Heart left ventricle (tissue), 16 donors: Measurements from ENCODE around the gene TOLLIP. TPM values are rescaled to one million over a fixed set of nuclear protein-coding genes. Genes with fewer than 3 reads are reported as not detected.
A peak's percentile ranks its signal among the peaks of the same experiment; 100 is the strongest.
"Not testable (repeated sequence)": the region's sequence is repeated elsewhere in the genome, so short reads cannot be mapped to it uniquely, and the experiment has no call there.

Experiments
- ATAC-seq, 4 donors: fragments of 200-7000 bp; cut with Tn5 transposase; one replicate each; pipeline ENCODE4 v1.9.1; 2020 to 2022; ENCODE audit warnings: moderate library complexity in 4 of 4, mild to moderate bottlenecking in 3 of 4, moderate number of reproducible peaks in 1 of 4
- DNase-seq, 5 donors: peaks; one replicate each; pipeline ENCODE4 v3.0.0-alpha.2; 2020
- H3K27ac ChIP-seq, 12 donors: fragments of 200-600 bp; sonication (generic) in 4 of 12; one replicate each; pipeline versions ENCODE4 v1.5.0 to v1.8.0; 2016 to 2022; ENCODE audit warnings: mild to moderate bottlenecking in 2 of 12
- H3K27me3 ChIP-seq, 9 donors: fragments of 200-600 bp; sonication (generic) in 2 of 9; one replicate each; pipeline versions ENCODE4 v1.5.1 to v1.8.0; 2016 to 2022; ENCODE audit warnings: mild to moderate bottlenecking in 3 of 9
- H3K36me3 ChIP-seq, 9 donors: fragments of 200-600 bp; sonication (generic) in 2 of 9; one replicate each; pipeline versions ENCODE4 v1.5.0 to v1.8.0; 2018 to 2022; ENCODE audit warnings: mild to moderate bottlenecking in 2 of 9
- H3K4me1 ChIP-seq, 12 donors: fragments of 200-600 bp; sonication (generic) in 4 of 12; one replicate each; pipeline versions ENCODE4 v1.5.0 to v1.8.0; 2016 to 2022; ENCODE audit warnings: mild to moderate bottlenecking in 3 of 12
- H3K4me3 ChIP-seq, 12 donors: fragments of 200-600 bp; sonication (generic) in 4 of 12; one replicate each; pipeline versions ENCODE4 v1.5.0 to v1.8.0; 2017 to 2022; ENCODE audit warnings: mild to moderate bottlenecking in 9 of 12, moderate library complexity in 4 of 12
- H3K9me3 ChIP-seq, 12 donors: fragments of 200-600 bp; sonication (generic) in 4 of 12; one replicate each; pipeline versions ENCODE4 v1.5.0 to v1.8.0; 2016 to 2022; ENCODE audit warnings: mild to moderate bottlenecking in 1 of 12
- POLR2A ChIP-seq, 2 donors: fragments of 450-650 bp; IDR thresholded peaks; one replicate each; pipeline ENCODE4 v1.6.1; 2017; ENCODE audit warnings: antibody characterized with exemption in 2 of 2, mild to moderate bottlenecking in 2 of 2, moderate library complexity in 2 of 2
- WGBS, 4 donors: extraction: QIAGEN DNeasy Blood & Tissue Kit in 2 of 4; methylation state at CpG; one replicate each; pipeline versions ENCODE4 v1.1.5 to v1.1.7; 2013 to 2018; 5-methylcytosine and 5-hydroxymethylcytosine counted together
- intact Hi-C, 10 donors: fragments of 100-400 bp; cut with DNase I; formaldehyde crosslinking; loops; one replicate each; pipeline versions ENCODE4 v1.11.1 to v1.14.2; 2022
- polyA plus RNA-seq, 2 donors: library from polyadenylated mRNA; stranded (reverse); fragments of 200-250 nt; gene quantifications; one replicate each; pipeline ENCODE4 v1.2.3, GENCODE V29; 2013
- total RNA-seq, 9 donors: library from RNA; depleted of rRNA in 2 of 9; stranded (reverse); fragments of >200 nt in 2 of 9; fragmentation: NEBNext Ultra II Directional in 3 of 9; extraction: Animal tissue kit (Norgen Biotek cat#: 25700) in 3 of 9; gene quantifications; one replicate each; pipeline versions ENCODE4 v1.1.0 to v1.2.4, GENCODE V29; 2016 to 2023
- TF ChIP-seq, protein P1 (sequence below), 12 donors: fragments of 200-600 bp; sonication (generic) in 4 of 12; IDR thresholded peaks; one replicate each; pipeline versions ENCODE4 v1.5.0 to v1.8.0; 2018 to 2022; ENCODE audit warnings: antibody characterized with exemption in 12 of 12, mild to moderate bottlenecking in 5 of 12
- donor health status: ischemic (EF 13 %, LVEDD 7.1; RV severe dilation, severe dysfunction).
- donor health status: healthy with polysubstance abuse.
- donor health status: DM: no; HTN: yes; CAD: no.
- donor health status: DM: no; HTN: no; CAD: no.
- donor health status: ischemic (EF 25% LVEDD 6.9; RV normal size, moderate dysfunction).
- donor health status: ischemic (EF 25% LVEDD 5.7; RV mildly dilated, moderate dysfunction).
- donor health status: healthy.
- donor health status: DM: yes; HTN: yes; CAD: no.
- donor health status: ischemic (EF 35%, LVEDD 5.7; RV mildly dilated, moderate dysfunction).
- donor health status: nonischemic (EF 11% LVEDD 7.7; RV severe dilation, severe dysfunction).
- donor health status: DM: yes; HTN: yes; CAD: no.
- donor health status: PGD.
- donor health status: ischemic (EF 29% LVEDD 5.4; RV normal size, mild dysfunction).
- donor health status: nonischemic (EF 23%, LVEDD 6.1; RV moderate dilation, normal function).

Gene TOLLIP
- total and polyA plus RNA-seq, 11 donors: 27.4 to 57.2 (median 44.9) TPM

DNA sequence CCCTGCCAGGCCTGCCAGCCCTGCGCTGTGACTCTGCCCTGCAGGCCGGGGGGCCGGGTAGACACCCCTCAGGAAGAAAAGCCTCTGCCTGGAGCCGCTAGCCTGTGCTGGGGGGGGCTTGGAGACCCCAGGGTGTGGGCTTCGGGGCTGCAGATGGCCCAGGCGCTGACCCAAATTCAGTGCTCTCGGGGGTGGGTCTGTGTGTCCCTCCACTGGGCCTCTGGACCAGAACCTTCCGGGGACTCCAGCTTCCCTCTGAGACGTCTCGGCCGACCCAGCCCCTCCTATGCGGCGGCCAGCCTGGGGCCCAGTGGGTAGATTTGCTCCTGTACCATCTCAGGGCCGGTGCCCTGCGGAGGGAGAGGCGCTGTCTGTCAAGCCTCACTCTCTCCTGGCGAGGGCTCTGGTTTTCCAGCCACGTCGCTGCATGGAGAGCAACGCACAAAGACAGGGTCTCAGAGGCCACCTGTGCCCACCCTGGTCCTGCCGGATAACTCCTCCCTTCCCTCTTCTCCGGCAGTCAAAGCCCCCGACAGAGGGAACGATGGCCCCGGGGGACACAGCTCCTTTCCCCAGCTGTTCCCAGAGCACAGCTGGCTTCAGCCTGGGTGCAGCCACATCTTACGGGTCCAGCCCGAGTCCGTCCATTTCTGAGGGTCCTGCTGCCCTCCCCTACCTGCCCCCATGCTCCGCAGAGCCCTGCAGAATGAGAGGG is 40.1 kb upstream of the TOLLIP start:
- peaks cover 0 to 20% (median under 1%) of the 10 kb centered on the region in 9 donors for H3K27me3 ChIP-seq
- no peak overlapping the region for H3K4me3 ChIP-seq
- H3K36me3 ChIP-seq: no peaks in the 10 kb centered on the region

DNA sequence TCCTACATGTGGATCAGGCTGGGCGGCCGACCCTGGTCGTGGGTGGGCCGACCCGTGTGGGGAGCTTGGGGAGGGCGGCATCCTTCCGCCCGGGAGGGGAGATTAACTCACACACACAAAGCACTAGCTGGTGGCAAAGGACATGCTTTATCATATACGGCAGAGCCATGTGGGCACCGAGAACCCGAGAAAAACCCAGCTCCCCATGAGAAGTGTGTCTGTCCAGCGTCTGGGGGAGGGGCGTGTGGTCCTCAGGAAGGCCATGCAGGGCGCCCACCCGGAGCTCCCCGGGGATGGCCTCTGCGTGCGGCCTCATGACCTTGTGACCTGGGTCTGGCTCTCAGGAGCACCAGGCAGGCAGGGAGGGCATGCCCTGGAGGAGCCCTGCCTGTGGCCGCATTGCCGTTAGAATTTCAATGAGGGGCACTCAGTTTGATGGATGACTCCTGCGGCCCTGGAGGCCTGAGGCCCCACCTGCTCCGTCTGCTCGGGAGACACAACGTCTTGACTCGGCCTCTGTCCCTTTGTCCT is 39.4 kb upstream of the TOLLIP start:
- intact Hi-C loops: no loop called here
- no peak for TF ChIP-seq POLR2A (IDR thresholded peaks at IDR 0.05)
- TF ChIP-seq, protein P1, sequence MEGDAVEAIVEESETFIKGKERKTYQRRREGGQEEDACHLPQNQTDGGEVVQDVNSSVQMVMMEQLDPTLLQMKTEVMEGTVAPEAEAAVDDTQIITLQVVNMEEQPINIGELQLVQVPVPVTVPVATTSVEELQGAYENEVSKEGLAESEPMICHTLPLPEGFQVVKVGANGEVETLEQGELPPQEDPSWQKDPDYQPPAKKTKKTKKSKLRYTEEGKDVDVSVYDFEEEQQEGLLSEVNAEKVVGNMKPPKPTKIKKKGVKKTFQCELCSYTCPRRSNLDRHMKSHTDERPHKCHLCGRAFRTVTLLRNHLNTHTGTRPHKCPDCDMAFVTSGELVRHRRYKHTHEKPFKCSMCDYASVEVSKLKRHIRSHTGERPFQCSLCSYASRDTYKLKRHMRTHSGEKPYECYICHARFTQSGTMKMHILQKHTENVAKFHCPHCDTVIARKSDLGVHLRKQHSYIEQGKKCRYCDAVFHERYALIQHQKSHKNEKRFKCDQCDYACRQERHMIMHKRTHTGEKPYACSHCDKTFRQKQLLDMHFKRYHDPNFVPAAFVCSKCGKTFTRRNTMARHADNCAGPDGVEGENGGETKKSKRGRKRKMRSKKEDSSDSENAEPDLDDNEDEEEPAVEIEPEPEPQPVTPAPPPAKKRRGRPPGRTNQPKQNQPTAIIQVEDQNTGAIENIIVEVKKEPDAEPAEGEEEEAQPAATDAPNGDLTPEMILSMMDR (IDR thresholded peaks at IDR 0.05): no peak
- H3K4me1 ChIP-seq: no peaks in the 10 kb centered on the region
- no peak overlapping the region for H3K4me3 ChIP-seq
- H3K9me3 ChIP-seq: no peaks in the 10 kb centered on the region
- no peak overlapping the region for H3K27ac ChIP-seq
- WGBS, 4 donors: 52 to 59% (median 55%) methylated on average over 15 to 25 of the region's 25 CpGs
- ATAC-seq (no peak), DNase-seq (peak in 1 of 5 donors; percentile 11)
- peaks cover 0 to 15% (median 0%) of the 10 kb centered on the region in 9 donors for H3K27me3 ChIP-seq
- no peaks in the 10 kb centered on the region for H3K36me3 ChIP-seq

More for the DNA sequence above, 40.1 kb upstream of the TOLLIP start:
- Histone ChIP-seq H3K4me1 (no peaks in the 10 kb centered on the region), H3K9me3 (no peaks in the 10 kb centered on the region), H3K27ac (no peak overlapping the region)
- DNase-seq (no peak), ATAC-seq (no peak)
- WGBS, 4 donors: 70 to 82% (median 76%) methylated on average over 15 to 29 of the region's 29 CpGs
- TF ChIP-seq, protein P1 (IDR thresholded peaks at IDR 0.05): no peak
- TF ChIP-seq POLR2A (IDR thresholded peaks at IDR 0.05): no peak
- intact Hi-C loops: no loop called here

- 90 to 93% (median 91%) methylated on average over 14 of the region's 14 CpGs for WGBS, 4 donors
- H3K27me3 ChIP-seq: peaks cover 0 to 15% (median 0%) of the 10 kb centered on the region in 9 donors
- no peak overlapping the region for H3K4me3 ChIP-seq
- DNase-seq: peak in 1 of 5 donors; percentile 3
- ATAC-seq: no peak
- no peaks in the 10 kb centered on the region for H3K36me3 ChIP-seq
- intact Hi-C loops: no loop called here
- no peaks in the 10 kb centered on the region for H3K4me1 ChIP-seq
- H3K9me3 ChIP-seq: no peaks in the 10 kb centered on the region
- no peak overlapping the region for H3K27ac ChIP-seq
- no peak for TF ChIP-seq POLR2A (IDR thresholded peaks at IDR 0.05)
- TF ChIP-seq, protein P1 (IDR thresholded peaks at IDR 0.05): no peak
Observed at GRCh38 chr11:1348146-1348795, 38.8 kb upstream of the TOLLIP start.

GRCh38 chr11:1347411-1347999 is 38.1 kb upstream of the TOLLIP start:
- intact Hi-C loops, H3K4me1 ChIP-seq, DNase-seq, H3K27ac ChIP-seq, H3K4me3 ChIP-seq, ATAC-seq, H3K36me3 ChIP-seq, H3K9me3 ChIP-seq: not testable (repeated sequence)
- H3K27me3 ChIP-seq: peaks cover 0 to 15% (median 0%) of the 10 kb centered on the region in 9 donors
- WGBS, 4 donors: 92 to 94% (median 93%) methylated on average over 13 to 18 of the region's 18 CpGs
